ENCODE measurements around the gene TPST2.
"Not testable (repeated sequence)": the region's sequence is repeated elsewhere in the genome, so short reads cannot be mapped to it uniquely, and the experiment has no call there.

Gene TPST2

GRCh38 chr22:26589845-26590736 is at the start of gene TPST2:
Gene TPST2 (minus strand): TSS chr22:26590132. CDS start chr22:26541630, 48,502 bp downstream.
- peak; percentile 65 for DNase-seq

- DNase-seq: no peak
These were observed 46.4 kb upstream of the TPST2 start for GRCh38 chr22:26636296-26636695.

DNA sequence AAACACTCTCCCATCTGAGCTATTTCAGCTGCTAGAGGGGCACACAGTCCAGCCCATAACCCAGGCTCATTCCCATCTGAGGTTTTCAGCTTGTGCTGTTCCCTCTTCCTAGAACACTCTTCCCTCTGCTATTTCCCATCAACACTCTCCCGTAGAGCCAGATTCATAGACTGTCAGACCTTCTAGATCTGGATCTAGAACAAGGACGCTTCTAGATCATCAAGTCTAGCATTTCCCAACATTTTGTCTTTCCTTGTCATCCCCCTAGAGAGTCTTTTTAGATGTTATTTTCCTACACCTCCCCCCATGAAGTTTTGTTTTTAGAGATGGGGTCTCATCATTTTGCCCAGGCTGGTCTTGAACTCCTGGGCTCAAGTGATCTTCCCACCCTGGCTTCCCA is 45.2 kb upstream of the TPST2 start:
- no peak for DNase-seq

DNA sequence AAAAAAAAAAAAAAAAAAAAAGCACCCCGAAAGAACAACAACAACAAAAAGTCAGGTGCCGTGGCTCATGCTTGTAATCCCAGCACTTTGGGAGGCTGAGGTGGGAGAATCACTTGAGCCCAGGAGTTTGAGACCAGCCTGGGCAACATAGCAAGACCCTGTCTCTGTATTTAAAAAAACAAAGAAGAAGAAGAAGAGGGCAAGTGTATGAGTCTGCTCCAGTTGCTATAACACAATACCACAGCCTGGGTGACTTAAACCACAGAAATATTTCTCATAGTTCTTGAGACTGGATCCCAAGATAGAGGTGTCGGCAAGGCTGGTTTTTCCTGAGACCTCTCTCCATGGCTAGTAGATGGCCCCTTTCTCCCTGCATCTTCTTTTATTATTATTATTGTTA is 44.3 kb upstream of the TPST2 start:
- DNase-seq: no peak

GRCh38 chr22:26632422-26633155 is 42.7 kb upstream of the TPST2 start:
- DNase-seq: no peak

DNA sequence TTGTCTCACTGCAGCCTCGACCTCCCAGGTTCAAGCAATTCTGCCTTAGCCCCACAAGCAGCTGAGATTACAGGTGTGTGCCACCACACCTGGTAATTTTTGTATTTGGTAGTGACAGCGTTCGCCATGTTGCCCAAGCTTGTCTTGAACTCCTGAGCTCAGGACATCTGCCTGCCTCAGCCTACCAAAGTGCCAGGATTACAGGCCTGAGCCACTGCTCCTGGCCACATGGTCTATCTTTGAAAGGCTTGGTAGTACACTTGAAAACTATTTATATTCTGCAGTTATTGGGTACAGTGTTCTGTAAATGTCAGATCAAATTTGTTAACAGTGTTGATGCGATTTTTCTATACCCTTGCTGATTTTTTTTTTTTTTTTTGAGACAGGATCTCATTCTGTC is 41.4 kb upstream of the TPST2 start:
- no peak for DNase-seq

GRCh38 chr22:26629988-26630761 is 40.2 kb upstream of the TPST2 start:
- DNase-seq: no peak

DNA sequence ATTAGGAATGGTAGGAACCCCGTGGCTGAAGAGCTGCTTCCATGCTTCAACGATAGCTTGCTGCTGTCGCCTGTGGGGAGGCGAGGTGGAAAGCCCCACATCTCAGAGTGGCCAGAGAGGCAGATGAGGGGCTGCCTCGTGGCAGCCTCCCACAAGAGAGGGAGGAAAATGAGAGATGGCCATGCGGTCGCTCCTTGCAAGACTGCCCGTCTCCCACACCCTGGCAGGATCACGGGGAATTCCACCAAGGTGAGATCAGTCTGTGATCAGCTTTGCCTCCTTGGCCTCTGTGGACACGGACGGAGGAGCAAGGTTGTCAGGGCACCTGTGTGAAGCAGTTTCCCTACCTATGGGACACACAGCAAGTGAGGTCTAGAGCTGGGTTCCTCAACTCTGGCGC is 34.9 kb upstream of the TPST2 start:
- no peak for DNase-seq

- DNase-seq: no peak
These were observed 34.1 kb upstream of the TPST2 start for GRCh38 chr22:26623984-26624383.

DNA sequence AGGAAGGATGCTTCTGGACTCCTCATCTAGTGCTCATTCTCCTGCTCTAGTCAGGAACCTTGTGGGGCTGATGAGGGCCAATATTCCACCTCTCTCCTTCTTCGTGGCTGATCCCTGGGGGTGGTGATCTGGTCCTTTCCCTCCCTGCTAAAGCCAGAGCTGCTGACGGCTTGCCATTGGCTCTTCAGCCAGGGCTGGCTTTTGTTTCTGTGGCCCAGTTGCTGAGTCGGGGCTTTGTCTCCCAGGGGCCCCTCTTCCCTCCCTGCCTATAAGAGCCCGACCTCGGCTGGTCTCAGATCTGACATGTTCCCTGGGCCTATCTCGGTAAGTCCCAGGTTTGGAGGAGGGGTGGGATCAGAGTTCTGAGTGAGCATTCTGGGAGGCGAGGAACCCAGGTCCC is 31.7 kb upstream of the TPST2 start, which contains the start of gene CRYBA4:
TSS of gene CRYBA4 (plus strand) at position 301 of the 400 bp plus-strand sequence. CDS start 634 bp downstream, outside the sequence.
- DNase-seq: no peak

GRCh38 chr22:26620197-26620596 is 30.3 kb upstream of the TPST2 start:
- no peak for DNase-seq

- DNase-seq: no peak
These were observed 29.6 kb upstream of the TPST2 start for GRCh38 chr22:26619510-26619909.

DNA sequence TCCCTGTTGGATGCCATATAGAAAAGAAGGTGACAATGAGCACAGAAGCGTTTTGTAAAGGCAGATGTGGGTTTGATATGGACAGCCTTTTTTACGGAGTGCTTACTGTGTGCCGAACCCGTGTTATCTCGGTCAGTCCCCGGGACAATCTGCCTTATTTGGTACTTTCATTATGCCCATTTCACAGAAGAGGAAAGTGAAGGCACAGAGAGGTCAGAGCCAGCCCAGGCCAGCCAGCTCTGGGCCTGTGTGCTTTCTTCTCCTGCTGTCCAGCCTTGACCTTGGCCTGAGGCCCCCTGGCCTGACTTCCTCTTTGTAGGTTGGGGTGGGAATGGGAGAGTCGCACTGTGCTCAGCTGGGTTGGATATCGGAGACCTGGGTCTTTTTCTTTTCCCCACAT is 28.5 kb upstream of the TPST2 start:
- DNase-seq: no peak

- DNase-seq: no peak
These were observed 27.6 kb upstream of the TPST2 start, which contains the start of gene CRYBB1 for GRCh38 chr22:26617271-26618199. Gene CRYBB1 (minus strand): TSS chr22:26618027. CDS start chr22:26616319, 1,708 bp downstream.

DNA sequence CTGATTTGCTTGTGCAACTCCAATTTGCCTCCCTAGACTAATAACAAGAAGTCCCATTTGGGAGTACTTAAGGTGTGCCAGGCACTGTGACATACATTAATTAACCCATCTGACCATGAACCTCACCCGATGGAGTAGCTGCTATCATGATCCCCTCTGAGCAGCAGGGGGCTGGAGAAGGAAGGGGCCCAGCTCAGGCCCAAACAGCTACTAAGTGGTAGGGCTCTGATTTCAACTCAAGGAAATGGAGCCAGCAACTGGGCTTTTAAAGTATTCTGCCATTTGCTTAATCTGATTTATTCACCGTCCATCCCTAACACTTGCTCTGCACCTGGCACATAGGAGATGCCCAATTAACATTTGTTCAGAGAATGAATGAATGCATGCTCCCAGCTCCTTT is 26.7 kb upstream of the TPST2 start:
- no peak for DNase-seq

DNA sequence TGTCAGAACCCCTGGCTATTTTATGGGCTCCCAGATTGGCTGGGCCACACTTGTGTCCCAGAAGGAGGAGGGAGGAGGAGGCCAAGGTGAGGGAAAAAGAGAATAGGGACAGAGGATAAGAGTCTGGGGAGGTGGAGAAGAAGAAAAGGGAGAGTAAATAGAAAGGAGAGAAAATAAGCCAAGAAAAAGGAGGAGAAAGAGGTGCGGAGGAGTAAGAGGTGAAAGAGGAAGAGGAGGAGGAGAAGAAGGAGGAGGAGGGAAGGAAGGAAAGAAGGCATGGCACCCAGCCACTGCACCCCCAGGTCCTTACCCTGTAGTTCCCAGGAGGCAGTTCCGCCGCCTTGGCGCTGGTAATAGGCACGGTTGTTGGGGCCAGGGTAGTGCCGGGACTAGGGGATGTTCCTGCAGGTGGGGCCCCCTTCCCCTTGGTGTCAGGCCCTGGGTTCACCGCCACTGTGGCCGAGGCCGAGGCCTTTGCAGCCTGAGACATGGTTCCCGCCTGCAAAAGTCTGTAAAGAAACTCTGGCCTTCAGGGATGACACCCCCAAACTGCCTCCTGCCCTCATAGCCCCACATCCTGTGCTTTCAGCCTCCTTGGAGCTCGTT is 26.0 kb upstream of the TPST2 start:
- no peak for DNase-seq

GRCh38 chr22:26615149-26615548 is 25.2 kb upstream of the TPST2 start:
- DNase-seq: no peak

- DNase-seq: no peak
These were observed 24.4 kb upstream of the TPST2 start for GRCh38 chr22:26614322-26614721.

DNA sequence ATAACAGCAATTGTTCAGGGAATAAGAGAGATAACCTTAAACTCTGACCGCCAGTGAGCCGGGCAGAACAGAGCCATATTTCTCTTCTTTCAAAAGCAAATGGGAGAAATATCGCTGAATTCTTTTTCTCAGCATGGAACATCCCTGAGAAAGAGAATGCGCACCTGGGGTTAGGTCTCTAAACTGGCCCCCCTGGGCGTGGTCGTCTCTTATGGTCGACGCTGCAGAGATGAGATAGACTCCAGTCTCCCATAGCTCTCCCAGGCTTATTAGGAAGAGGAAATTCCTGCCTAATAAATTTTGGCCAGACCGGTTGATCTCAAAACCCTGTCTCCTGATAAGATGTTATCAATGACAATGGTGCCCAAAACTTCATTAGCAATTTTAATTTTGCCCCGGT is 23.8 kb upstream of the TPST2 start:
- not testable (repeated sequence) for DNase-seq

GRCh38 chr22:26612652-26613051 is 22.7 kb upstream of the TPST2 start:
- no peak for DNase-seq

DNA sequence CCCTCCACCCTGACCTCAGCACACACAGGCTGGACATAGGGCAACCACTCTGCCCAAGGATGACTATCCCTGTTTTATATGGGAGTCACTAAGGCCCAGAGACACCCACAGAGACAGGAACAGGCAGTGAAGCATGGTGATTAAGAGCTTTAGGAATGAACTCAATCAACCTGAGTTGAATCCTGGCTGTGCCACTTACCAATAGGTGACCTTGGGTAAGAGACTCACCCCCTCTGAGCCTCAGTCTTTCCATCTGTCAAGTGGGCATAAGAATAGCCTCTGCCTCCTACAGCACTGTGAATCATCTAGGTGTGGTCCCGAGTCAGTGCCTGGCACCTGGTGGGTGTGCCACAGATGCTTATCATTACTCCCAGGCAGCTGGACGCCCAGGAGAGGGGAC is 21.1 kb upstream of the TPST2 start:
- DNase-seq: no peak

Data from stimulated activated naive CD4-positive, alpha-beta T cell treated with Interleukin-2 at 50 U/mL for 16 hours (primary cell).